HepG2 (cell line): ENCODE results near the gene TCF23. TPM values are rescaled to one million over a fixed set of nuclear protein-coding genes. Genes with fewer than 3 reads are reported as not detected.

ENCODE experiments used
- ATF5 ChIP-seq: sonication (generic); formaldehyde crosslinking; IDR thresholded peaks from 2 replicates; pipeline ENCODE4 v1.4.0; 2020; ENCODE audit warnings: mild to moderate bottlenecking, low read depth, missing genetic modification reagents
- HNF1A ChIP-seq, 2 experiments: sonication (generic) in 1 of 2; formaldehyde crosslinking in 1 of 2; IDR thresholded peaks; 2 replicates each; pipeline versions ENCODE4 v1.4.0 to v1.6.1; 2016 to 2020; ENCODE audit warnings: borderline replicate concordance in 1 of 2, low read depth in 1 of 2, mild to moderate bottlenecking in 1 of 2, missing genetic modification reagents in 1 of 2
- PRPF4 ChIP-seq: fragments of 200-400 bp; formaldehyde crosslinking; IDR thresholded peaks from 2 replicates; pipeline ENCODE4 v1.6.1; 2016; ENCODE audit warnings: low read length, low read depth; ENCODE audit not compliant: poor library complexity, severe bottlenecking
- polyA plus RNA-seq, 8 experiments: library from polyadenylated mRNA; depleted of rRNA in 3 of 8; stranded (reverse) in 7 of 8; unstranded in 1 of 8; fragments of >200 nt; fragmentation: Illumina TruSeq in 4 of 8; extraction: Trizol in 4 of 8; gene quantifications; 2 replicates each; pipeline versions ENCODE4 v1.2.1 to v1.2.3, GENCODE V29; 2011 to 2016; ENCODE audit warnings: low read depth in 4 of 8, missing spikeins in 1 of 8, mixed read lengths in 1 of 8; ENCODE audit not compliant: insufficient read depth in 1 of 8
- total RNA-seq, 5 experiments: library from RNA; depleted of rRNA; stranded (reverse); fragments of >200 nt; fragmentation: Illumina TruSeq; extraction: Trizol; gene quantifications; 2 replicates each; pipeline ENCODE4 v1.2.3, GENCODE V29; 2016; ENCODE audit warnings: low read depth in 1 of 5
- TF ChIP-seq, protein P1 (sequence below): sonication (generic); formaldehyde crosslinking; IDR thresholded peaks from 2 replicates; pipeline ENCODE4 v1.9.0; 2021; ENCODE audit warnings: missing genetic modification reagents, borderline replicate concordance

The TCF23 gene
- total and polyA plus RNA-seq, 2 of the 13 experiments (the other 11 are each of a cell fraction or from before 2014, with no cell fraction given) = 0.02 to 1.4 TPM

- TF ChIP-seq ATF5 (CRISPR knock-in tag) (no peak), PRPF4 (no peak), HNF1A (IDR thresholded peaks at IDR 0.05; ENCODE audit: low read depth) (no peak), HNF1A (CRISPR knock-in tag; IDR thresholded peaks at IDR 0.05; ENCODE audit: borderline replicate concordance) (no peak)
- TF ChIP-seq, protein P1, sequence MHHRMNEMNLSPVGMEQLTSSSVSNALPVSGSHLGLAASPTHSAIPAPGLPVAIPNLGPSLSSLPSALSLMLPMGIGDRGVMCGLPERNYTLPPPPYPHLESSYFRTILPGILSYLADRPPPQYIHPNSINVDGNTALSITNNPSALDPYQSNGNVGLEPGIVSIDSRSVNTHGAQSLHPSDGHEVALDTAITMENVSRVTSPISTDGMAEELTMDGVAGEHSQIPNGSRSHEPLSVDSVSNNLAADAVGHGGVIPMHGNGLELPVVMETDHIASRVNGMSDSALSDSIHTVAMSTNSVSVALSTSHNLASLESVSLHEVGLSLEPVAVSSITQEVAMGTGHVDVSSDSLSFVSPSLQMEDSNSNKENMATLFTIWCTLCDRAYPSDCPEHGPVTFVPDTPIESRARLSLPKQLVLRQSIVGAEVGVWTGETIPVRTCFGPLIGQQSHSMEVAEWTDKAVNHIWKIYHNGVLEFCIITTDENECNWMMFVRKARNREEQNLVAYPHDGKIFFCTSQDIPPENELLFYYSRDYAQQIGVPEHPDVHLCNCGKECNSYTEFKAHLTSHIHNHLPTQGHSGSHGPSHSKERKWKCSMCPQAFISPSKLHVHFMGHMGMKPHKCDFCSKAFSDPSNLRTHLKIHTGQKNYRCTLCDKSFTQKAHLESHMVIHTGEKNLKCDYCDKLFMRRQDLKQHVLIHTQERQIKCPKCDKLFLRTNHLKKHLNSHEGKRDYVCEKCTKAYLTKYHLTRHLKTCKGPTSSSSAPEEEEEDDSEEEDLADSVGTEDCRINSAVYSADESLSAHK (CRISPR knock-in tag) = no peak
Observed at GRCh38 chr2:27125104-27125503, 23.7 kb upstream of the TCF23 start (continued).
